HG03575 (cell line): ENCODE results near the gene ENC1.

Source experiments
- ATAC-seq: cut with Tn5 transposase; IDR thresholded peaks from one replicate; pipeline ENCODE4 v1.9.1; 2021; ENCODE audit not compliant: unreplicated experiment, insufficient number of reproducible peaks, low FRiP score; ENCODE audit errors: extremely low read depth

ENC1 gene

GRCh38 chr5:74621492-74621891 lies 19.0 kb downstream of the ENC1 start:
- ATAC-seq, result no peak

DNA sequence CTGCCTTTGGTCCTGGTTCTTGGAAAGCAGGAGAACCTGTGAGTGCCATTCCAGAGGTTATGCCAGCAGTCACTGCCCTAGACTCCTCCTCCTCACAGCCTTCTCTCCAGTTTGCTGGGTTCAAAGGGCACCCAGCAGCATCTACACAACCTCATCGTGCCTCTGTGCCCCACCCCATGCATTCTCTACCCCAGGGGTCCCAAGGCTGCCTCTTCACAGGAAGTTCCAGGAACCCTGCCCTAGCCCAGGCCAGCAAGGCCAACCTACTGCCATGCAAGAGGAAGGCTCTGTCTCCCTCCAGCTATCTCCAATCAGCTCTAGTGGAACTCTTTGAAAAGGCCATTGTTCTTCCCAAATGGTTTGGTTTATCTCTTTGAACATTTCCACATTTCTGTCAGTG lies 21.2 kb downstream of the ENC1 start:
- ATAC-seq, result no peak

- no peak for ATAC-seq
Measured at GRCh38 chr5:74618106-74618505, 22.4 kb downstream of the ENC1 start.

GRCh38 chr5:74617202-74617601 lies 23.3 kb downstream of the ENC1 start:
- ATAC-seq, result no peak

- no peak for ATAC-seq
Measured at GRCh38 chr5:74616236-74617146, 24.0 kb downstream of the ENC1 start.

GRCh38 chr5:74613283-74613682 lies 27.2 kb downstream of the ENC1 start:
- no peak for ATAC-seq

DNA sequence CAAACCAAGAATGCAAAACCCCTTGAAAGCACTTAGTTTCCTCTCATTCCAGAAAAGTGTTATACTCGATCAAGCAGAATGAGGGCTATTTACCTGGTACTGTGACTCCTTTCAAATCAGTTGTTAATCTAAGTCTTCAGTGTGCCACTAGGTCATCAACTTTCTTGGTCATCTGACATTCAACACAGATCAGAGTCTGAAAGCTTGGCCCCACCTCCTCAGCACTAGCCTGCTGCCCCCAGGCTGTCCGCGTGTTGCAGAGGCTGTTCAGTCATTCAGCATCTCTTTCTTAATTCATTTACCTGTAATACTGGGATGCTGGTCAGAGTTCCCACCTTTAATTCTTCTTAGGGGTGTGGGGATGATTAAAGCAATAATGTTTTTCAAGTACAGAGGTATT lies 28.5 kb downstream of the ENC1 start:
- no peak for ATAC-seq

DNA sequence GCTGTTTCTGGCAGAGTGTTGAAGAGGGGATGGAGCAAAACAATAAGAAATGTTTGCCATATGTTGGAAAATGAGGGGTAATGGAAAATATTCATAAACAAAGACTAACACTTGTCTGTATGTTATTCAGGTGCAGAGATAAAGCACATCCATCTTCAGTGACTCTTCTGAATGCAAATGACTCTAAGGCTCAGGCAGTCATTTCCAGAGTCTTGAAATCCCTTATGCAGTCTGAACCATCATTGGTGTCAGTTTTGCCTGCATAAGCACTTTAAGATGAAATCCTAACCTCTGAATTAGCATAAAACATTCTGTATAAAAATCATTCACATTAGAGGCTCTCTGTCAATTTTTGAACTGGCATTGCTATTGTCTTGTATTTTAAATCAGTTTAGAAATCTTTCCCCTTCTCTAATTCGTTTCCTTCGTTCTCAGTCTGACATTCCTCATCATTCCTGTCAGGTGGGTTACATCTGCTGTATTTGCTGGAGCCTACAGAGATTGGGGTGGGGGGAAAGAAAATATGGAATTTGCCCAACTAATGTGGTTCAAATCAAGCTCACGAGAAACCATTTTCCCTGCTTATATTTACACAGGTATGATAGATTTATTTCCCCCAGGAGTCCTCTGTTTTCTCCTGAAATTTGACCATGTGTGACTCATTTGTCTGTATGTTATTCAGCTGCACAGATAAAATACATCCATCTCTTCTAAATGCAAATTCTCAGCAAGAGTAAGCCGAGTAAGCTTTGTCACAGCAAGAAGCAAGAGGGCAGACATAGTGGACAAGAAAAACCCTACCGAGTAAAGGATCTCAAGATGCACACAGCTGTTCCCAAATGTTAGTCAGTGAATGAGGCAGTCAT lies 31.6 kb downstream of the ENC1 start:
- no peak for ATAC-seq

- ATAC-seq, result no peak
Measured at GRCh38 chr5:74605759-74606158, 34.8 kb downstream of the ENC1 start.

- ATAC-seq, result no peak
Measured at GRCh38 chr5:74603376-74603775, 37.2 kb downstream of the ENC1 start.

DNA sequence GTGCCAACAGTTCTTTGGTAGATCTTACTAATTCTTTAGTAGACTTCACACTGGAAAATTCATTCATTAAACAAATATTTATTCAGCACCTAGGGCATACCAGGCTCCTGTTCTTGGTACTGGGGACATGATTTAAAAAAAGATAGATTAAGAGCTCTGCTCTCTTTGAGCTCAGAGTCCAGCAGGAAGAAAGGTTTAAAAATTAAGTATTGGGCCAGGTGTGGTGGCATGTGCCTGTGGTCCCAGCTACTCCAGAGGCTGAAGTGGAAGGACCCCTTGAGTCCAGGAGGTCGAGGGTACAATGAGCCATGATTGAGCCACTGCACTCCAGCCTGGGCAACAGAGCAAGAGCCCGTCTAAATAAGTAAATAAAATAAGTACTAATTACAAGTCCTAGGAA lies 41.4 kb downstream of the ENC1 start:
- ATAC-seq, result no peak

- ATAC-seq, result no peak
Measured at GRCh38 chr5:74598731-74599130, 41.8 kb downstream of the ENC1 start.

GRCh38 chr5:74596927-74597326 lies 43.6 kb downstream of the ENC1 start:
- ATAC-seq, result no peak

- ATAC-seq, result no peak
Measured at GRCh38 chr5:74595143-74595925, 45.2 kb downstream of the ENC1 start.

- ATAC-seq, result no peak
Measured at GRCh38 chr5:74594137-74595040, 46.1 kb downstream of the ENC1 start.

GRCh38 chr5:74589204-74590056 lies 51.1 kb downstream of the ENC1 start:
- no peak for ATAC-seq

- no peak for ATAC-seq
Measured at GRCh38 chr5:74588415-74588814, 52.1 kb downstream of the ENC1 start.

GRCh38 chr5:74587890-74588289 lies 52.6 kb downstream of the ENC1 start:
- ATAC-seq, result no peak
